Stimulated activated CD8-positive, alpha-beta memory T cell treated with anti-CD3 and anti-CD28 coated beads, Interleukin-4, amount 100 ng/mL, for 24 hours (primary cell): ENCODE measurements around the gene ATR.

Source experiments
- DNase-seq: peaks from one replicate; pipeline ENCODE4 v3.0.0-alpha.2; 2020; ENCODE audit warnings: low read depth

The ATR gene

DNA sequence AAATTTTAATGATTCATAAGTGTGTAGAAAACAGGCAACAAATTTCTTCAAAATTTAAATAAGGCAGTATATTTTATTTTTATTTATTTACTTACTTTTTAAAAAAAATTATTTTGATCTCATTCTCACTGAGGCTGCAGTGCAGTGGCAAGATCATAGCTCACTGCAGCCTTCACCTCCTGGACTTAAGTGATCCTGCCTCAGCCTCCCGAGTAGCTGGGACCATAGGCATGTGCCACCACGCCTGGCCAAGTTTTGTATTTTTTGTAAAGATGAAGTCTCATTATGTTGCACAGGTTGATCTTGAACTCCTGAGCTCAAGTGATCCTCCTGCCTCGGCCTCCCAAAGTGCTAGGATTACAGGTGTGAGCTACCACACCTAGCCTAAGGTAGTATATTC lies 69.5 kb downstream of the ATR start:
- no peak for DNase-seq

DNA sequence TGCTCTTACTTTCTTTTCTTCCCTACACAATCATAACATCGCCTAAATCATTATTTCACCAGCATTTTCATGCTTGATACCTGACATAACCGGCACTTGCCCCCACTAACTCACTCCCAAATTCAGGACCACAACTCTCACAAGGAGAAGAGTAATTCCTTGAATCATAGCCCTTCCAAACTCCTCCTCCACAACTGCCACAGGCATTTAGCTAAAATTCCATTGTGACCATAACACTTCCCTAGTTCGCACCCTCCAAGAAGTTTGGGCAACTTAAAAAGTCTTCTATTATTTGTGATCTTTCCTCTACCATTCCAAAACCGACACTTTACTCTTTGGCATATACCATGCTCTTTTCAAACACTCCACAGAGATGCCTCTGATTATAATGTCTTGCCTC lies 71.3 kb downstream of the ATR start:
- DNase-seq, result no peak

DNA sequence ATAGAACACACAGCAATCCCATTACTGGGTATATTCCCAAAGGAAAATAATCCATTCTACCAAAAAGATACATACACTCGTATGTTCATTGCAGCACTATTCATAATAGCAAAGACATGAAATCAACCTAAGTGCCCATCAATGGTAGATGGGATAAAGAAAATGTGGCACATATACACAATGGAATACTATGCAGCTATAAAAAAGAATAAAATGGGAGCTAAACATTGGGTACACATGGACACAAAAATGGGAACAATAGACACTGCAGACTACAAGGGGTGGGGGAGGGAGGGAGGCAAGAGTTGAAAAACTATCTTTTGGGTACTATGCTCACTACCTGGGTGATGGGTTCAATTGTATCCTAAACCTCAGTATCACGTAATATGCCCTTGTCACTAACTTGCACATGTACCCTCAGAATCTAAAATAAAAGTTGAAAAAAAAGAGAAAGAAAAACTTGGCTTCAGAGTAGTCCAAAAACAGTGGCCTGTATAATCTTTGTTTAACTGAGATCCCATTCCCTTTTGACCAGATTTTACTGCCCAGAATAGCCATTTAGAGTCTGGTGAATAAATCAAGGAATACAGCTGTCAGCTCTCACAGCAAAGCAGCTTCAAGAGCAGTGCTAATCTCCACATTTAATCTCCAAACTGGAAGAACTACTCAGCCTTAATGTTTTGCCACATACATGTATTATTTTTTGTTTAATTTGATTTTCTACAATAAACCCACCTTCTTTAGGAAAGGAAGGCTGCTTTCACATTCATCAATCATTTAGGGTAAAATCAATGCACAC lies 76.1 kb downstream of the ATR start:
- no peak for DNase-seq

DNA sequence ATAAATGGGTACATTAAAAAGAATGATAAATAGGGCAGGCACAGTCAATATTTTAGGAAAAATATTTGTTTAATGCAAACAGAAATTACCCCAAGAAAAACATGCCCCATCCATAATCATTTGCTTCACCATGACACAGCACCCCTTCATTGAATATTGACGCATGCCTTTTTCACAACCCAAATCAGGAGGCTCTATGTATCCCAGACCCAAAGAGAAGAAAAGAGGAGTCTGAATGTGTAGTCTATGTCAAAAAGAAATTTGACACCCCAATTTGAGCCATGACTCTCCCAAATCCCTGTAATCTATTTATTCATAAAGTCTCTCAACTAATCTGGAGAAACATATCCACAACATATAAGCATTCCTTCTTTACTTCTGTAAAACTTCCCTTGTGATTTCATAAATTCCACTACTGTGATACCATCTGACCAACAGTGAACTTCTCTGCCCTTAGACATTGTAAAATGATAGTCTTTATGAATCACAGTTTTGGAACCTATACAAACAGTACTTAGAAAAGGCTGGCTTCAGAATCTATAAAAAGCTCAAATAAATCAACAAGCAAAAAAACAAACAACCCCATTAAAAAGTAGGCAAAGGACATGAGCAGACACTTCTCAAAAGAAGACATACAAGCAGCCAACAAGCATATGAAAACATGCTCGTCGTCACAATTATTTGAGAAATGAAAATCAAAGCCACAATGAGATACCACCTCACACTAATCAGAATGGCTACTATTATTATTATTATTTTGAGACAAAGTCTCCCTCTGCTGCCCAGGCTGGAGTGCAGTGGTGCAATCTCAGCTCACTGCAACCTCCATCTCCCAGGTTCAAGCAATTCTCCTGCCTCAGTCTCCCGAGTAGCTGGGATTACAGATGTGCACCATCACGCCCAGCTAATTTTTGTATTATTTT lies 77.3 kb downstream of the ATR start:
- DNase-seq, result no peak

- DNase-seq, result no peak
Measured at GRCh38 chr3:142500211-142500610, 78.3 kb downstream of the ATR start.

- DNase-seq, result no peak
Measured at GRCh38 chr3:142498397-142499180, 79.9 kb downstream of the ATR start.

DNA sequence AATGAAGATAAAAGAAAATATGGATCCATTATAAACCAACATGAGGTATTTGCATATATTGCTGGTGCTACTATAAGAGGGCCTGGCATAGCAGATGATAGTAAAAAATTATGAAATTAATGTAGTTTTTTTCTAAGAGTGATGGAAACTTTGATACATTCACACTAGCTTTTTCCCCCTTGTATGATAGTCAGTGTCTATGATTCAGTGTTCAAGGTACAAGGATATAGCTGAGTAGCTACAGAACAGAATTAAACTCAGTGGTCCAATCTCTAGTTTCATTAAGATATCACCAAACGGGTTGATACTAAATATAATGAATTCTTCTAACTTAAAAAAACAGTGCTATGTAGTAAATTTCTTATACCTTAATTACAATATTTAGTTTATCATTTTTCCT lies 80.8 kb downstream of the ATR start:
- DNase-seq, result no peak

DNA sequence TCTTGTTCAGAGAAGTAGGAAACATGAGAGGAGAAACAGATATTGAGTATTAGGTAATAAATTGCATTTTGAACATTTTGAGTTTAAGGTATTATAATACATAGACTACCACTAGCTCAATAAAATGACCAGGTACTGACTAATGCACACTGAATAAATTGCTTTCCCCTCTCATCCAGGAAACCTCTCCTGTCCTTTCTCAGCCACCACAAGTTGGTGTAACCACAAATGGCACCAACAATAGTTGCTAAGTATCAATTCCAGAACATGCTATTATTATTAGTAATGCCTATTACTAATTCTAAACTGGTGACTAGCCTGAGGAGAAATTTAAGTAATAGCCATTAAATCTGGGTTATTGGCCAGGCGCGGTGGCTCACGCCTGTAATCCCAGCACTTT lies 83.4 kb downstream of the ATR start:
- DNase-seq, result no peak

- no peak for DNase-seq
Measured at GRCh38 chr3:142492184-142492583, 86.3 kb downstream of the ATR start.

DNA sequence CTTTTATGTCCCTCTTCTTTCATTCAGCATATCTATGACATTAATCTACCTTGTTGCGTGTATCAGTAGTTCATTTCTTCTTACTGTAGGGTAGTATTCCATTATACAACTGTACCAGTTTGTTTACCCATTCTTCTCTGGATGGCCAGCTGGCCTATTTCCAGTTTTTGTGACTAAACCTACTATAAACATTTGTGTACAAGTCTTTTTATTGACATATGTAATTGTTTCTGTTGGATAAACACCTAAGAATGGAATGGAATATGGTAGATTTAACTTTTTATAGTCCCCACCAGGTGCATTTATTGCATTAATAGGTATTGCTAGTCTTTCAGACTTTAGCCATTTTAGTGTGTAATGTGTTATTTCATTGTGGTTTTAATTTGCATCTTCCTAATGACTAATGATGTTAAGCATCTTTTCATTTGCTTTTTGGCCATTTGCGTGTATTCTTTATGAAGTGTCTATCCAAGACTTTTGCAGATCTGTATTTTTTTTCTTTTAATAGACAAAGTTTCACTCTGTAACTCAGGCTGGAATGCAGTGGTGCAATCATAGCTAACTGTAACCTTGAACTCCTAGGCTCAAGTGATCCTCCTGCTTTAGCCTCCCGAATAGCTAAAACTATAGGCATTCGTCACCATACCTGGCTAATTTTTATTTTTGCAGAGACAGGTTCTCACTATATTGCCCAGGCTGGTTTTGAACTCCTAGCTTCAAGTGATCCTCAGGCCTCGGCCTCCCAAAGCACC lies 88.8 kb downstream of the ATR start:
- no peak for DNase-seq

- no peak for DNase-seq
Measured at GRCh38 chr3:142484912-142485435, 93.6 kb downstream of the ATR start.

DNA sequence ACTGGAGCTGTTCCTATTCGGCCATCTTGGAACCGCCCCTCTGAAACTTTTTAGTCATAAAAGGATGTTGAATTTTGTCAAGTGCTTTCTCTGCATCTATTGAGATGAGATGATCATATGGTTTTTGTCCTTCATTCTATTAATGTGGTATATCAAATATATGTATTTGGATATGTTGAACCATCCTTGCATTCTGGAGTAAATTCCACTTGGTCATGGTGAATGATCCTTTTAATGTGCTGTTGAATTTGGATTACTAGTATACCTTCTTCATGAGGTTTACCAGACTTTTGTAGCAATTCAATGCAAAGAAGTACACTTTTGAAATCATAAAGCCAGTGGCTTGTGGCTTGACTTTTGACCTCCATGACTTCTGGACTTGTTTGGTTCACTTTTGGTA lies 97.3 kb downstream of the ATR start:
- no peak for DNase-seq

DNA sequence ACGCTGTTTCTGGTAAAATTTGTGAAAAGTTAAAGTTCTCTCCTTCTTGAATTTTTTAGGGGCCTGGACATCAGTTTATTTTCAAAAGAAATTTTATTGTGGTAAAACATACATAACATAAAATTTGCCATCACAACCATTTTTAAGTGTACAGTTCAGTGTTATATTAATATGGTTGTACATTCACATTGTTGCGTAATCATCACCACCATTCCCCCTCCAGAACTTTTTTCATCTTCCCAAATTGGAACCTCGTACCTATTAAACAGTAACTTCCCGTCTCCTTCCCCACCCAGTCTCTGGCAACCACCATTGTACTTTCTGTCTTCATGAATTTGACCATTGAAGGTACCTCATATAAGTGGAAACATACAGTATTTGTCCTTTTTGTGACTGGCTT lies 107.7 kb downstream of the ATR start:
- DNase-seq, result no peak

GRCh38 chr3:142468456-142468855 lies 110.1 kb downstream of the ATR start:
- DNase-seq, result no peak

DNA sequence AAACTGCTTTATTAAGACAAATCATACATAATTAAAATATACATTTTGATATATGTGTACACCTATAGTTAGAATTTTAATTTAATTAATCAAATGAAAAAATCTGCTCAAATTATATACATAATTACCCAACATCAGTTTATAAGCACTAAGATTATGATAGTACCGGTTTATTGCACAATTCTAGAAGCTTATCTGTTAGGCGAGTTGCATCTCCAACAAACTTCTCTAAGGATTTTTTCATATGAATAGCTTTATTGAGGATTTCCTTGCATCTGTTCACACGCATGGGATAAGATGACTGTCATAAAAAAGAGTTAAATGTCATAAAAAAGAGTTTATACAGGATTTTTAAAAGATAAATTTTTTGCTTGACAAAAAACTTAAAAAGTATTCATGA lies 110.8 kb downstream of the ATR start:
- DNase-seq, result no peak

DNA sequence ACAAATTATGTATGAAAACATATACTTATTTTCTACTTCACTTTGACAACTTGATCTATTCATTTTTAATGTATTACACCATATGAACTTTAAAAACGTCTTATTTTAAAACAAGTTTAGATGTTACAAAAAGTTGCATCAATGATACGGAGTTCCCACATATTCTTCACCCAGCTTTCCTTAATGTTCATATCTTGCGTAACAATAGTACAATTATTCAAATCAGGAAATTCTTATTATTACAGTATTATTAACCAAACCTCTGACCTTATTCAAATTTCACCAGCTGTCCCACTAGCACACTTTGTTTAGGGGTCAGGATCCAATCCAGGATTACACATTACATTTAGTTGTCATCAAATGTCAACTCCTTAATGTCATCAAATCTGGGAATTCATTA lies 117.8 kb downstream of the ATR start:
- DNase-seq, result no peak

DNA sequence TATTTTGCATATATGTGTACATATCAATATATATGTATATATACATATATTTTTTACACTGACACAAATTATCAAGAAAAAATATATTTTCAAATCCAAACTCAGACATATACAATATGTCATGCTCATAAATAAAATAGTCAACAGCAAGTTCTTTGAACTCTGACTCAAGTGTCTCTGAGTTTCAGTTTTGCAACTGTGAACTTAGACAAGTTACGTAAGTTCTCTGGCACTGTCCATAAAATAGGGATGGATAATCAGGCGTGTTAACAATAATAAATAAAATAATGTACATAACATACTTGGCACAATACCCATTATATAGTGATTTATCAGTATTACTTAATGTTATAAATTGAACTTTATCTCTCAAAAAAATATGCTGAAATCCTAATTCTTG lies 118.6 kb downstream of the ATR start:
- DNase-seq, result no peak

GRCh38 chr3:142459096-142459495 lies 119.4 kb downstream of the ATR start:
- DNase-seq, result no peak

GRCh38 chr3:142450881-142451280 lies 127.7 kb downstream of the ATR start:
- no peak for DNase-seq

DNA sequence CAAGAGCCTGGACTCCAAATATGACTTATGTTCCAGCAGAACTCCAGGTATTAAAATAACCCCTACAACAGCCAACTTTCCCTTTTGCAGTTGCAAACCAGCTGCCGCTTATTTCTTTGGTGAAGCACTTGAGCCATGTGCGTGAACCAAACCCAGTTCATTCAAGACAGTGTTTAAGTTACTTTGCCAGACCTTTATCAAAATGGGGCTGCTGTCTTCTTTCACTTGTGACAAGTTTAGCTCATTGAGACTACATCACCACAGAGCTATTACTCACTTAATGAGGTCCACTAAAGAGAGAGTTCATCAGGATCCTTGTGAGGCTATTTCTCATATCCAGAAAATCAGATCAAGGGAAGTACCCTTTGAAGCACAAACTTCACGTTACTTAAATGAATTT lies 128.3 kb downstream of the ATR start:
- no peak for DNase-seq
